Mesothelial cell of epicardium (in vitro differentiated cells): ENCODE data around the gene ARHGAP19. TPM values are rescaled to one million over a fixed set of nuclear protein-coding genes. Genes with fewer than 3 reads are reported as not detected.

ENCODE experiments used
- DNase-seq, 2 experiments: peaks; one replicate each; pipeline ENCODE4 v3.0.0; 2021; ENCODE audit warnings: low spot score in 2 of 2; ENCODE audit not compliant: unreplicated experiment in 2 of 2
- H3K27ac Mint-ChIP-seq: 2 replicates; pipeline ENCODE4 v1.8.0; 2021; ENCODE audit warnings: mixed read lengths
- H3K27me3 Mint-ChIP-seq: 2 replicates; pipeline ENCODE4 v1.8.0; 2021; ENCODE audit warnings: low read depth, mixed read lengths
- H3K36me3 Mint-ChIP-seq: 2 replicates; pipeline ENCODE4 v1.8.0; 2021; ENCODE audit warnings: mixed read lengths
- H3K4me1 Mint-ChIP-seq: 2 replicates; pipeline ENCODE4 v1.8.0; 2021; ENCODE audit warnings: mixed read lengths
- H3K4me3 Mint-ChIP-seq: 2 replicates; pipeline ENCODE4 v1.8.0; 2021; ENCODE audit warnings: mild to moderate bottlenecking, moderate library complexity, mixed read lengths
- H3K9me3 Mint-ChIP-seq: 2 replicates; pipeline ENCODE4 v1.8.0; 2021; ENCODE audit warnings: mixed read lengths
- CTCF ChIP-seq: fragments of 200-600 bp; sonication (generic); IDR thresholded peaks from one replicate; pipeline ENCODE4 v1.5.0; 2021; ENCODE audit warnings: antibody characterized with exemption; ENCODE audit not compliant: unreplicated experiment
- total RNA-seq: library from RNA; stranded (reverse); gene quantifications from 3 replicates; pipeline ENCODE4 v1.2.1, GENCODE V29; 2021

Gene ARHGAP19
- total RNA-seq, 1 donor from 2014 or later = 22.6 TPM

- no peak for TF ChIP-seq CTCF
- Mint-ChIP-seq H3K27ac (no peak overlapping the region), H3K4me3 (peak overlapping the region; percentile 63), H3K9me3 (no peaks in the 10 kb centered on the region), H3K4me1 (peaks cover 4% of the 10 kb centered on the region), H3K27me3 (peaks cover 88% of the 10 kb centered on the region), H3K36me3 (no peaks in the 10 kb centered on the region)
- no peak for DNase-seq
Observed at GRCh38 chr10:97195706-97196222, 96.7 kb downstream of the ARHGAP19 start.

- H3K36me3 Mint-ChIP-seq = no peaks in the 10 kb centered on the region
Observed at GRCh38 chr10:97192952-97193435, 99.4 kb downstream of the ARHGAP19 start.

DNA sequence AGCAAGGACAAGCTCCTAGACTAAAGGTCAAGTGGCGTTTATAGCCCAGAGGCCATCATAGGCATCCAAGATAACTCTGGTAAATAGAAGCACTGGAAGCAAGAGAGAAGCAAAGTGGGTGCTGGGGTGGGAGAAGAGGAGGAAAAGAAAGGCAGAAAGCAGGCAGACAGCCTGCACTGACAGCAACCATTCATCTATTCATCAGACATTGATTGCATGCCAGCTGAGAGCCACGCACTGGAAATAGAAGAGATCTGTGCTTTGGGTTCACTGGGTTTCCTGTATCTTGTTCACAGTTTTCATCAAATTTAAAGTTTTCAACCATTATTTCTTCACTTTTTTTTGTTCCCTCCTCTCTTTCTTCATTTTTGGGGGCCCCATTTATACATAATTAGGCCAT, 102.0 kb downstream of the ARHGAP19 start:
- DNase-seq = no peak
- Mint-ChIP-seq H3K9me3 (no peaks in the 10 kb centered on the region), H3K27ac (no peak overlapping the region), H3K4me1 (peaks cover 5% of the 10 kb centered on the region), H3K36me3 (no peaks in the 10 kb centered on the region), H3K4me3 (no peak overlapping the region), H3K27me3 (peaks cover 89% of the 10 kb centered on the region)
- no peak for TF ChIP-seq CTCF

More at GRCh38 chr10:97192952-97193435, 99.4 kb downstream of the ARHGAP19 start:
- no peak for DNase-seq
- no peak overlapping the region for H3K4me3 Mint-ChIP-seq
- H3K27ac Mint-ChIP-seq = no peak overlapping the region
- no peak for TF ChIP-seq CTCF
- H3K4me1 Mint-ChIP-seq = peaks cover 4% of the 10 kb centered on the region
- peaks cover 90% of the 10 kb centered on the region for H3K27me3 Mint-ChIP-seq
- no peaks in the 10 kb centered on the region for H3K9me3 Mint-ChIP-seq

- H3K9me3 Mint-ChIP-seq = no peaks in the 10 kb centered on the region
- DNase-seq = no peak
- H3K4me3 Mint-ChIP-seq = no peak overlapping the region
- peaks cover 93% of the 10 kb centered on the region for H3K27me3 Mint-ChIP-seq
- H3K4me1 Mint-ChIP-seq = peaks cover 12% of the 10 kb centered on the region
- TF ChIP-seq CTCF = no peak
- H3K27ac Mint-ChIP-seq = no peak overlapping the region
- H3K36me3 Mint-ChIP-seq = no peaks in the 10 kb centered on the region
Observed at GRCh38 chr10:97188261-97188711, 104.2 kb downstream of the ARHGAP19 start.

GRCh38 chr10:97186911-97187310, 105.5 kb downstream of the ARHGAP19 start:
- peaks cover 93% of the 10 kb centered on the region for H3K27me3 Mint-ChIP-seq
- no peak overlapping the region for H3K27ac Mint-ChIP-seq

More at GRCh38 chr10:97186911-97187310, 105.5 kb downstream of the ARHGAP19 start:
- Mint-ChIP-seq H3K4me3 (peak overlapping the region; percentile 60), H3K36me3 (no peaks in the 10 kb centered on the region), H3K4me1 (peaks cover 12% of the 10 kb centered on the region), H3K9me3 (no peaks in the 10 kb centered on the region)
- DNase-seq = no peak
- TF ChIP-seq CTCF = no peak
